Left ventricle myocardium inferior (tissue), 1 donor: Measurements from ENCODE around the gene TLR2. TPM values are rescaled to one million over a fixed set of nuclear protein-coding genes. Genes with fewer than 3 reads are reported as not detected.

ENCODE experiments used
- DNase-seq: peaks from one replicate; pipeline ENCODE4 v3.0.0-alpha.2; 2020
- H3K27ac ChIP-seq: fragments of 200-600 bp; replicated peaks from 2 replicates; pipeline ENCODE4 v1.8.0; 2021
- H3K27me3 ChIP-seq: fragments of 200-600 bp; 2 replicates; pipeline ENCODE4 v1.8.0; 2021; ENCODE audit warnings: low read depth
- H3K36me3 ChIP-seq: fragments of 200-600 bp; 2 replicates; pipeline ENCODE4 v1.8.0; 2021
- H3K4me1 ChIP-seq: fragments of 200-600 bp; 2 replicates; pipeline ENCODE4 v1.8.0; 2021
- H3K4me3 ChIP-seq: fragments of 200-600 bp; 2 replicates; pipeline ENCODE4 v1.8.0; 2021; ENCODE audit warnings: mild to moderate bottlenecking, moderate library complexity
- H3K9me3 ChIP-seq: fragments of 200-600 bp; replicated peaks from 2 replicates; pipeline ENCODE4 v1.8.0; 2021
- CTCF ChIP-seq: fragments of 200-600 bp; IDR thresholded peaks from 2 replicates; pipeline ENCODE4 v1.8.0; 2021; ENCODE audit warnings: antibody characterized with exemption, mild to moderate bottlenecking, borderline replicate concordance
- intact Hi-C: fragments of 100-400 bp; cut with micrococcal nuclease; formaldehyde crosslinking; loops from one replicate; pipeline ENCODE4 v1.11.0; 2022
- total RNA-seq: library from RNA; stranded (reverse); fragmentation: NEBNext Ultra II Directional; extraction: Animal tissue kit (Norgen Biotek cat#: 25700); gene quantifications from one replicate; pipeline ENCODE4 v1.2.1, GENCODE V29; 2021
- donor health status: DM: no; HTN: yes; CAD: no; lungs with severe emphysema.

Gene TLR2
- total RNA-seq, 1 donor from 2014 or later: 2.8 TPM

DNA sequence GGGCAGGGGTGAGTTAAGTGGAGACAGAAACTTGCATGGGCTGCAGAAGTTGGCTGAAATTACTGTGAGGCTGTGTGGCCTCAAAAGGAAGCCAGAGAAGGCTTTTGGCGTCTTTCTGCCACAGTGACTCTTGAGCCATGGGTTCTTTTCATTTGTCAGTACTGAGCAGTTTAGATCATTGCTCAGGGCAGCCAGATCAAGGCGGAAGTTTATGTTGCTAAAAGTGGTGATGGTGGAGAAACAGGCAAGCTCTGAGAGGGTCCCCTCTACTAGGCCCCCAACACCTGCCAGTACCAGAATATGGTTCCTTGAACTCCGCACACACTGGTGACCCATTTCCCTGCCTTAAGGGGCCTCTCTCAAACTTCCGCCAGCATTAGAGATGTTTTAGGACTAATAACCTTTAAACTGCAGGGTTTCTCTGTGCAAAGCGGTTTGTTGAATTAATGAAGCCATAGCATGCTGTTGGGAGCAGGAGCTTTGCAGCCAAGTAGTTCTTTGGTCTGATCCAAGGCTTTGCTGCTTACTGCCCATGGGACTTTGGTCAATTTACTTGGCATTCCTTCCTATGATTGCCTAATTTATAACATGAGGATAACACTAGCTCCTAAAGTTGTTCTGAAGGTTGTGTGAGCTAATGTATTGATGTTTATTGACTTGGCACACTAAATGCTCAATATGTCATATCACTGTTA, 41.2 kb downstream of the TLR2 start:
- peaks cover 6% of the 10 kb centered on the region for H3K27me3 ChIP-seq
- intact Hi-C loops: no loop called here
- no peaks in the 10 kb centered on the region for H3K36me3 ChIP-seq
- H3K4me1 ChIP-seq: no peaks in the 10 kb centered on the region
- no peak overlapping the region for H3K27ac ChIP-seq
- no peak overlapping the region for H3K4me3 ChIP-seq
- no peak for TF ChIP-seq CTCF
- no peaks in the 10 kb centered on the region for H3K9me3 ChIP-seq
- DNase-seq: no peak

DNA sequence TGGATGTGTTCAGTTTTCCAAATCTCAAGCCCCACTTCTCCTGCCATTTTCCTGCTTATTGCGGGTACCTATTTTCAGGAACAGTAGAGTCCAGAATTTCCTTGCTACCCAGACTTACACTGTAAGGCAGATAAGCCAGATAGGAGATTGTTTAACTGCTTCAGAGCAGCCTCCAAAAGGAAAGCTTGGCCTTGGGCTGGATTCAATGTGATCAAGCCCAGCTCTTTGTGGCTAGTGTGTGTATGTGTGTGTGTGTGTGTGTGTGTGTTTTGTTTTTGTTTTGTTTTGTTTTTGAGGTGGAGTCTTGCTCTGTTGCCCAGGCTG, 41.7 kb downstream of the TLR2 start:
- Histone ChIP-seq H3K27ac (no peak overlapping the region), H3K4me3 (no peak overlapping the region), H3K36me3 (no peaks in the 10 kb centered on the region), H3K27me3 (peaks cover 6% of the 10 kb centered on the region), H3K9me3 (no peaks in the 10 kb centered on the region), H3K4me1 (no peaks in the 10 kb centered on the region)
- DNase-seq: no peak
- intact Hi-C loops: no loop called here
- no peak for TF ChIP-seq CTCF

DNA sequence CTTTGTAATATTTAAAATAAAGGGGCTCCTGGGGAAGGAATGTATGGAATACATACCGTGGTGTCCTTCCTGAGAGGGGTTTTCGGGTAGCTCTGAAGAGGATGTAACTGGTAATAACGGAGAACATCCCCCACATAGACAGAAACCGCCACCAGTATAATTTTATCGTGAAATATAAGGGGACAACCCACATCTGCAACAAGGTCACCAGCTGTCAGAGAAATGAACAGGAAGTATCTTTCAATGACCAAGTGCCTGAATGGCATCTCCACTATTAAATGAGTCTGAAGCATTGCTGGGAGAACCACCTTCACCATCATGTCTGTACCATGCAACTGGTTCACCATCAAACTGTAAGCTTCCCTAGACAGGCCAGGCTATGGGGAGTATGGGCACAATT, 44.1 kb downstream of the TLR2 start:
- no peaks in the 10 kb centered on the region for H3K9me3 ChIP-seq
- no peaks in the 10 kb centered on the region for H3K4me1 ChIP-seq
- no peak for TF ChIP-seq CTCF
- H3K36me3 ChIP-seq: no peaks in the 10 kb centered on the region
- peaks cover 6% of the 10 kb centered on the region for H3K27me3 ChIP-seq
- intact Hi-C loops: no loop called here
- H3K27ac ChIP-seq: no peak overlapping the region
- no peak overlapping the region for H3K4me3 ChIP-seq
- no peak for DNase-seq

GRCh38 chr4:153728660-153729059, 44.6 kb downstream of the TLR2 start:
- Histone ChIP-seq H3K27ac (no peak overlapping the region), H3K4me1 (no peaks in the 10 kb centered on the region), H3K9me3 (no peaks in the 10 kb centered on the region), H3K27me3 (peaks cover 4% of the 10 kb centered on the region), H3K36me3 (no peaks in the 10 kb centered on the region), H3K4me3 (no peak overlapping the region)
- intact Hi-C loops: no loop called here
- DNase-seq: no peak
- no peak for TF ChIP-seq CTCF

- no peak for DNase-seq
- no peaks in the 10 kb centered on the region for H3K9me3 ChIP-seq
- intact Hi-C loops: no loop called here
- no peaks in the 10 kb centered on the region for H3K36me3 ChIP-seq
- H3K4me1 ChIP-seq: no peaks in the 10 kb centered on the region
- no peak for TF ChIP-seq CTCF
- no peak overlapping the region for H3K4me3 ChIP-seq
- H3K27ac ChIP-seq: no peak overlapping the region
- no peaks in the 10 kb centered on the region for H3K27me3 ChIP-seq
Observed at GRCh38 chr4:153729895-153730294, 45.8 kb downstream of the TLR2 start.
